Epithelial cell of proximal tubule (primary cell): ENCODE data around the gene GPBP1L1. TPM values are rescaled to one million over a fixed set of nuclear protein-coding genes. Genes with fewer than 3 reads are reported as not detected.

Source experiments
- DNase-seq: peaks from one replicate; pipeline ENCODE4 v3.0.0-alpha.2; 2011; ENCODE audit warnings: low read depth
- H3K4me3 ChIP-seq: 2 replicates; pipeline ENCODE4 v1.5.1; 2011; ENCODE audit warnings: low read depth, mild to moderate bottlenecking, low read length
- CTCF ChIP-seq: conservative IDR thresholded peaks from 2 replicates; pipeline ENCODE4 v1.5.1; 2012; ENCODE audit warnings: low read depth, mild to moderate bottlenecking, low read length
- total RNA-seq: library from RNA; depleted of rRNA; stranded (reverse); fragments of >200 nt; gene quantifications from 2 replicates; pipeline ENCODE4 v1.2.3, GENCODE V29; 2015

Gene GPBP1L1
- total RNA-seq, 1 donor from 2014 or later = 87.8 TPM

- no peak for DNase-seq
- TF ChIP-seq CTCF = no peak
- no peak overlapping the region for H3K4me3 ChIP-seq
Measured at GRCh38 chr1:45635211-45635610, 51.1 kb downstream of the GPBP1L1 start.

DNA sequence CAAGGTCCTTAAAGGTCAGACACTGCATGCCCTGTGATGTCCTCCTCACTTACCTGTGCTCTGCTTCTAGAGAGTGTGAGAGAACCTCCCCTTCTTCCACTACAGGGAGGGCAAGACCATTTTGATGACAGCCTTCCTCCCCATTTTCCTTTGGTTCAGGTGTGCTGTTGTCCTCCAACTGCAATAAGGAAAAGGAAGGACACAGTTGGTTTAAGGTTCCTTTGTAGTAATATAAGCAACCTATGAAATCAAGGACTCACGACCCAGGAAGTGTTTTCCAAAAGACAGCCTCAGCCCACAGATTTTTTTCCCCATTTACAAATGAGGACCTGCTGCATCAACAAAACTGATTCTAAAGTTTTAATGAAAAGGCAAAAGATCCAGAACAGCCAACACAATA lies 55.9 kb downstream of the GPBP1L1 start:
- H3K4me3 ChIP-seq = no peak overlapping the region
- DNase-seq = no peak
- no peak for TF ChIP-seq CTCF

DNA sequence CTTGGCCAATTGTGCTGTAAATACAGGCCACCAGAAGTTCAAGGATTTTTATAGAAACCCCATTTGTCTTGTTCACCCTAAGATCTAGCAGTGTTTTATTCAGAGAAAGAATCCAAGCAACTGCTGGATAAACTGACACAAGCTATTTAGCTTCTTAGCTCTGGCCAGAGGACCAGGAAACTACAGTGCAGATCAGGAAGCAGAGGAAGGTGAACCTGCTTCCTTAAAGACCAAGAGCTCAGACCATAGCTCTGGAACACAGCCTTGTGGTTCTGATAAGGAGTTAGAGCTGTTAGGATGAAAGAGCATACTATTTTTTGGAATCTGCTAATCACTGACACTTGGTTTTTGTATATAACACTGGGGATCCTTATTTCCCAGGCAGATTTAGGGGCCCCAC lies 57.3 kb downstream of the GPBP1L1 start:
- no peak for TF ChIP-seq CTCF
- no peak overlapping the region for H3K4me3 ChIP-seq
- DNase-seq = no peak

GRCh38 chr1:45623972-45624371 lies 62.4 kb downstream of the GPBP1L1 start, which contains the start of gene CCDC17:
Gene CCDC17 (minus strand): TSS chr1:45624054. CDS start chr1:45623909, 145 bp downstream.
- H3K4me3 ChIP-seq = no peak within 1 kb of the TSS
- no peak for DNase-seq
- no peak for TF ChIP-seq CTCF

GRCh38 chr1:45622524-45623394 lies 63.6 kb downstream of the GPBP1L1 start:
- no peak overlapping the region for H3K4me3 ChIP-seq
- no peak for TF ChIP-seq CTCF
- no peak for DNase-seq

DNA sequence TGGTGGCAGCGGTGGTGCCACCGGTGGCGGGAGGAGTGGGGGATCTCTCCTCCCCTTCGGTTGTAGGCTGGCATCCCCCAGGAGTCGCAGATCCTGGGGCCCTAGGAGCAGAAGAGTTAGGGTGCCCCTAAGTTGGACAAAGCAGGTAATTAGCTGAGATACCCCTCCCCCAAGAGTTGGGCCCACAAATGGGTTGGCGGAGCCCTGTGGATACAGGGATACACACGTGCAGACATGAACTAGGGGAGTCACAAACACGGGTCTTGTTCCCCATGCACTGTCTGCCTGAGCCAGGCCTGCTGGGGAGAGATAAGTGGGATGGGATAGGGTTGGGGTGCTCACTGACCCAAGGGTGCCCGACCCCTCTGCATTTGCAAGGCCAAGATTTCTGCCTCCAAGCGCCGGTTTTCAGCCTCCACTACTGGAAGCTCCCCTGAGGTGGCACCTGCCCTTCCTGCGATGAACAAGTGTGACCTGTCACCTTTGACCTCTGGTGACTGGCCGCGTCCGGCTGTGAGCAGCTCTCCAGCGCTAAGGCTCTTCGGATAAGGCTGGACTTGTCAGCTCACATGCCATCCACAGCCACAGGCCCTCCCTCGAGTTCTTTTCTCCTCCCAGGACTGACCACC lies 64.3 kb downstream of the GPBP1L1 start:
- DNase-seq = no peak
- no peak for TF ChIP-seq CTCF
- no peak overlapping the region for H3K4me3 ChIP-seq
